ENCODE measurements around the gene BEND5. TPM values are rescaled to one million over a fixed set of nuclear protein-coding genes. Genes with fewer than 3 reads are reported as not detected.

BEND5 gene
- total and polyA plus RNA-seq, 10 of the 15 experiments (the other 5 are each of a cell fraction or from before 2014, with no cell fraction given), result 0.26 TPM; not detected in 9

GRCh38 chr1:48784301-48784700 is 7.6 kb upstream of the BEND5 start:
- ATAC-seq, result no peak
- Histone ChIP-seq H3K27ac (ENCODE audit: control insufficient read depth, insufficient read depth) (no peak overlapping the region), H3K79me2 (ENCODE audit: control insufficient read depth, insufficient read depth, low read length) (no peaks in the 10 kb centered on the region), H3K9me3 (replicated peaks; ENCODE audit: control insufficient read depth, insufficient read depth, low read length) (no peaks in the 10 kb centered on the region), H3K4me1 (ENCODE audit: control insufficient read depth, insufficient read depth, low read length) (no peaks in the 10 kb centered on the region), H3K4me3 (no peak overlapping the region), H3K36me3 (ENCODE audit: control insufficient read depth in 2 of 2, insufficient read depth in 2 of 2, low read length in 1 of 2) (no peaks in the 10 kb centered on the region), H3K9ac (ENCODE audit: control insufficient read depth, insufficient read depth, low read length) (no peak overlapping the region), H2AFZ (ENCODE audit: control insufficient read depth, low read depth, low read length) (no peak overlapping the region), H3K27me3 (replicated peaks in 1 of 2; ENCODE audit: control insufficient read depth in 2 of 2, insufficient read depth in 2 of 2, low read length in 1 of 2) (0 out of 4 replicates have a peak, but pooled peaks cover 0 to 2% of the 10 kb centered on the region in 2 experiments), H4K20me1 (ENCODE audit: control insufficient read depth, insufficient read depth) (no peaks in the 10 kb centered on the region), H3K4me2 (ENCODE audit: control insufficient read depth, insufficient read depth) (no peak overlapping the region)
- ChIA-PET CTCF (no interaction called here), POLR2A (interaction anchor here (0.6 kb wide), 1 partner anchor 1433 kb away, joined by 4 read pairs; no protein-coding TSS in a partner anchor), RAD21 (ENCODE audit: unreplicated experiment) (no interaction called here), SMC1A (ENCODE audit: uncharacterized antibody, unreplicated experiment) (no interaction called here)
- no TSS peak for BruUV-seq (replicated peaks)
- no peak for DNase-seq (ENCODE audit: low read depth, low spot score)
- FAIRE-seq, result no peak
- TF ChIP-seq, protein P1, sequence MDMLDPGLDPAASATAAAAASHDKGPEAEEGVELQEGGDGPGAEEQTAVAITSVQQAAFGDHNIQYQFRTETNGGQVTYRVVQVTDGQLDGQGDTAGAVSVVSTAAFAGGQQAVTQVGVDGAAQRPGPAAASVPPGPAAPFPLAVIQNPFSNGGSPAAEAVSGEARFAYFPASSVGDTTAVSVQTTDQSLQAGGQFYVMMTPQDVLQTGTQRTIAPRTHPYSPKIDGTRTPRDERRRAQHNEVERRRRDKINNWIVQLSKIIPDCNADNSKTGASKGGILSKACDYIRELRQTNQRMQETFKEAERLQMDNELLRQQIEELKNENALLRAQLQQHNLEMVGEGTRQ (IDR thresholded peaks at IDR 0.05; ENCODE audit: borderline replicate concordance, low read depth, low read length), result no peak
- TF ChIP-seq YY1 (IDR thresholded peaks at IDR 0.05; ENCODE audit: low read depth, low read length) (no peak), KDM1A (IDR thresholded peaks at IDR 0.05; ENCODE audit: borderline replicate concordance) (no peak), KLF5 (IDR thresholded peaks at IDR 0.05; ENCODE audit: partially characterized antibody) (no peak), CREB1 (IDR thresholded peaks at IDR 0.05; ENCODE audit: low read depth) (no peak), HCFC1 (IDR thresholded peaks at IDR 0.05; ENCODE audit: low read length) (no peak), NFXL1 (IDR thresholded peaks at IDR 0.05; ENCODE audit: borderline replicate concordance) (no peak), ZNF217 (IDR thresholded peaks at IDR 0.05) (no peak), FOXM1 (IDR thresholded peaks at IDR 0.05; ENCODE audit: low read depth, low read length) (no peak), E2F8 (IDR thresholded peaks at IDR 0.05; ENCODE audit: low read depth, partially characterized antibody) (no peak), JUND (IDR thresholded peaks at IDR 0.05; ENCODE audit: low read depth, low read length) (no peak), NKRF (conservative IDR thresholded peaks at IDR 0.05) (no peak), ZSCAN29 (IDR thresholded peaks at IDR 0.05) (no peak), NFYA (IDR thresholded peaks at IDR 0.05; ENCODE audit: borderline replicate concordance, low read depth, low read length) (no peak), BACH1 (IDR thresholded peaks at IDR 0.05; ENCODE audit: borderline replicate concordance) (no peak), POU2F2 (IDR thresholded peaks at IDR 0.05; ENCODE audit: borderline replicate concordance, low read depth, low read length) (no peak), BMI1 (IDR thresholded peaks at IDR 0.05; ENCODE audit: borderline replicate concordance) (no peak), SIX5 (IDR thresholded peaks at IDR 0.05; ENCODE audit: low read depth, low read length, severe bottlenecking) (no peak)
- in situ Hi-C loops (cut with MboI) (no loop called here), intact Hi-C loops (cut with micrococcal nuclease; ENCODE audit: unreplicated experiment) (no loop called here)
- WGBS (ENCODE audit: insufficient coverage, insufficient replicate concordance, low lambda C conversion rate, missing lambda C conversion rate), result 51% methylated on average over 2 of the region's 2 CpGs

Data from GM12878 (cell line).